K562 (cell line): ENCODE measurements around the gene ADAM23. TPM values are rescaled to one million over a fixed set of nuclear protein-coding genes. Genes with fewer than 3 reads are reported as not detected.

ENCODE experiments used
- CREB1 ChIP-seq, 2 experiments: sonication (generic) in 1 of 2; formaldehyde crosslinking in 1 of 2; IDR thresholded peaks; 2 replicates each; pipeline versions ENCODE4 v1.6.1 to v1.8.0; 2012 to 2022; ENCODE audit warnings: inconsistent platforms in 1 of 2, mild to moderate bottlenecking in 1 of 2, missing genetic modification reagents in 1 of 2, moderate library complexity in 1 of 2
- ILF3 ChIP-seq: fragments of 450-650 bp; IDR thresholded peaks from 2 replicates; pipeline ENCODE4 v1.6.1; 2018; ENCODE audit warnings: antibody characterized with exemption, mild to moderate bottlenecking, moderate library complexity, borderline replicate concordance
- JUND ChIP-seq, 2 experiments: IDR thresholded peaks; 2 replicates in 1 of 2; 3 replicates in 1 of 2; pipeline ENCODE4 v1.6.1; 2011; ENCODE audit warnings: borderline replicate concordance in 2 of 2, low read depth in 2 of 2, low read length in 2 of 2, improper control_type of control experiment in 1 of 2, missing biosample characterization in 1 of 2, missing genetic modification characterization in 1 of 2, missing genetic modification reagents in 1 of 2
- NCOA2 ChIP-seq, 2 experiments: fragments of 450-650 bp; IDR thresholded peaks; 2 replicates each; pipeline ENCODE4 v1.6.1; 2018; ENCODE audit warnings: mild to moderate bottlenecking in 2 of 2, moderate library complexity in 1 of 2; ENCODE audit not compliant: partially characterized antibody in 2 of 2
- polyA plus RNA-seq, 8 experiments: library from polyadenylated mRNA; depleted of rRNA in 4 of 8; stranded (reverse) in 5 of 8; unstranded in 3 of 8; fragments of >200 nt; fragmentation: Nextera tagmentation in 2 of 8; fragmentation: Illumina TruSeq in 1 of 8; extraction: Ambion mirVana in 2 of 8; extraction: Trizol in 1 of 8; gene quantifications; 2 replicates each; pipeline versions ENCODE4 v1.2.1 to v1.2.3, GENCODE V29; 2011 to 2014; ENCODE audit warnings: inconsistent platforms in 1 of 8, missing spikeins in 1 of 8
- total RNA-seq, 7 experiments: library from RNA; depleted of rRNA in 6 of 7; stranded (reverse); fragments of >200 nt in 6 of 7; fragmentation: Illumina TruSeq in 2 of 7; extraction: Trizol in 2 of 7; gene quantifications; 2 replicates each; pipeline versions ENCODE4 v1.2.1 to v1.2.3, GENCODE V29; 2011 to 2021; ENCODE audit warnings: low replicate concordance in 1 of 7
- TF ChIP-seq, protein P1 (sequence below): IDR thresholded peaks from 3 replicates; pipeline ENCODE4 v1.6.1; 2011; ENCODE audit warnings: borderline replicate concordance, mild to moderate bottlenecking, moderate library complexity; ENCODE audit not compliant: insufficient read length; ENCODE audit errors: extremely low read depth
- TF ChIP-seq, protein P2 (sequence below): fragments of 250-450 bp; sonication (Bioruptor Pico); IDR thresholded peaks from 2 replicates; pipeline ENCODE4 v1.4.0; 2020; ENCODE audit warnings: mild to moderate bottlenecking, moderate library complexity
- TF ChIP-seq, protein P3 (sequence below), 2 experiments: fragments of 450-650 bp; formaldehyde crosslinking in 1 of 2; IDR thresholded peaks; 2 replicates each; pipeline versions ENCODE4 v1.4.0 to v1.6.1; 2014 to 2020; ENCODE audit warnings: mild to moderate bottlenecking in 2 of 2, borderline replicate concordance in 1 of 2, low read depth in 1 of 2
- TF ChIP-seq, protein P4 (sequence below): sonication (generic); formaldehyde crosslinking; IDR thresholded peaks from 2 replicates; pipeline ENCODE4 v1.8.0; 2022; ENCODE audit warnings: missing genetic modification reagents, mild to moderate bottlenecking, borderline replicate concordance

The ADAM23 gene
- total and polyA plus RNA-seq, 9 of the 15 experiments (the other 6 are each of a cell fraction or from before 2014, with no cell fraction given) = 0.02 TPM; not detected in 8

DNA sequence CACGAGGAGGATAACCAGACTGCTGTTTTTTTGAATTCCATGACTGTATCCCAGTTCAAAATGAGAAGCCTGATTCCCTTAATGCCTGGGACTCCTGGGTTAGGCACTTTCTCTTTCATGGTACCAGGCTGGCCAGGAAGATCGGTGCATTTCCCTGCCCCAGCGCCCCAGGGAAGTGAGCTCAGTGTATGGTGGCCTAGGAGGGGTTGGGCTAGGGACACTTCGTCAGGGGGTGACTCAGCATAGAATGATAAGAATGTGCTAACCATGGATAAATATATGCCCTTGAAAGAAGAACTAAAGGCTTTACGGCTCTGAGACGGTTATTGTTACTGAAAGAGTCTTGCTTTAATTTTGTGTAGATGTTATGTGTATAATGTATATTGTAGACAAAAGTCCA, 171.5 kb downstream of the ADAM23 start (continued):
- TF ChIP-seq, protein P1, sequence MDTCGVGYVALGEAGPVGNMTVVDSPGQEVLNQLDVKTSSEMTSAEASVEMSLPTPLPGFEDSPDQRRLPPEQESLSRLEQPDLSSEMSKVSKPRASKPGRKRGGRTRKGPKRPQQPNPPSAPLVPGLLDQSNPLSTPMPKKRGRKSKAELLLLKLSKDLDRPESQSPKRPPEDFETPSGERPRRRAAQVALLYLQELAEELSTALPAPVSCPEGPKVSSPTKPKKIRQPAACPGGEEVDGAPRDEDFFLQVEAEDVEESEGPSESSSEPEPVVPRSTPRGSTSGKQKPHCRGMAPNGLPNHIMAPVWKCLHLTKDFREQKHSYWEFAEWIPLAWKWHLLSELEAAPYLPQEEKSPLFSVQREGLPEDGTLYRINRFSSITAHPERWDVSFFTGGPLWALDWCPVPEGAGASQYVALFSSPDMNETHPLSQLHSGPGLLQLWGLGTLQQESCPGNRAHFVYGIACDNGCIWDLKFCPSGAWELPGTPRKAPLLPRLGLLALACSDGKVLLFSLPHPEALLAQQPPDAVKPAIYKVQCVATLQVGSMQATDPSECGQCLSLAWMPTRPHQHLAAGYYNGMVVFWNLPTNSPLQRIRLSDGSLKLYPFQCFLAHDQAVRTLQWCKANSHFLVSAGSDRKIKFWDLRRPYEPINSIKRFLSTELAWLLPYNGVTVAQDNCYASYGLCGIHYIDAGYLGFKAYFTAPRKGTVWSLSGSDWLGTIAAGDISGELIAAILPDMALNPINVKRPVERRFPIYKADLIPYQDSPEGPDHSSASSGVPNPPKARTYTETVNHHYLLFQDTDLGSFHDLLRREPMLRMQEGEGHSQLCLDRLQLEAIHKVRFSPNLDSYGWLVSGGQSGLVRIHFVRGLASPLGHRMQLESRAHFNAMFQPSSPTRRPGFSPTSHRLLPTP = no peak
- TF ChIP-seq, protein P2, sequence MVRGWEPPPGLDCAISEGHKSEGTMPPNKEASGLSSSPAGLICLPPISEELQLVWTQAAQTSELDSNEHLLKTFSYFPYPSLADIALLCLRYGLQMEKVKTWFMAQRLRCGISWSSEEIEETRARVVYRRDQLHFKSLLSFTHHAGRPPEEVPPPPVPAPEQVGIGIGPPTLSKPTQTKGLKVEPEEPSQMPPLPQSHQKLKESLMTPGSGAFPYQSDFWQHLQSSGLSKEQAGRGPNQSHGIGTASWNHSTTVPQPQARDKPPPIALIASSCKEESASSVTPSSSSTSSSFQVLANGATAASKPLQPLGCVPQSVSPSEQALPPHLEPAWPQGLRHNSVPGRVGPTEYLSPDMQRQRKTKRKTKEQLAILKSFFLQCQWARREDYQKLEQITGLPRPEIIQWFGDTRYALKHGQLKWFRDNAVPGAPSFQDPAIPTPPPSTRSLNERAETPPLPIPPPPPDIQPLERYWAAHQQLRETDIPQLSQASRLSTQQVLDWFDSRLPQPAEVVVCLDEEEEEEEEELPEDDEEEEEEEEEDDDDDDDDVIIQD (CRISPR knock-in tag) = no peak
- TF ChIP-seq, protein P3, sequence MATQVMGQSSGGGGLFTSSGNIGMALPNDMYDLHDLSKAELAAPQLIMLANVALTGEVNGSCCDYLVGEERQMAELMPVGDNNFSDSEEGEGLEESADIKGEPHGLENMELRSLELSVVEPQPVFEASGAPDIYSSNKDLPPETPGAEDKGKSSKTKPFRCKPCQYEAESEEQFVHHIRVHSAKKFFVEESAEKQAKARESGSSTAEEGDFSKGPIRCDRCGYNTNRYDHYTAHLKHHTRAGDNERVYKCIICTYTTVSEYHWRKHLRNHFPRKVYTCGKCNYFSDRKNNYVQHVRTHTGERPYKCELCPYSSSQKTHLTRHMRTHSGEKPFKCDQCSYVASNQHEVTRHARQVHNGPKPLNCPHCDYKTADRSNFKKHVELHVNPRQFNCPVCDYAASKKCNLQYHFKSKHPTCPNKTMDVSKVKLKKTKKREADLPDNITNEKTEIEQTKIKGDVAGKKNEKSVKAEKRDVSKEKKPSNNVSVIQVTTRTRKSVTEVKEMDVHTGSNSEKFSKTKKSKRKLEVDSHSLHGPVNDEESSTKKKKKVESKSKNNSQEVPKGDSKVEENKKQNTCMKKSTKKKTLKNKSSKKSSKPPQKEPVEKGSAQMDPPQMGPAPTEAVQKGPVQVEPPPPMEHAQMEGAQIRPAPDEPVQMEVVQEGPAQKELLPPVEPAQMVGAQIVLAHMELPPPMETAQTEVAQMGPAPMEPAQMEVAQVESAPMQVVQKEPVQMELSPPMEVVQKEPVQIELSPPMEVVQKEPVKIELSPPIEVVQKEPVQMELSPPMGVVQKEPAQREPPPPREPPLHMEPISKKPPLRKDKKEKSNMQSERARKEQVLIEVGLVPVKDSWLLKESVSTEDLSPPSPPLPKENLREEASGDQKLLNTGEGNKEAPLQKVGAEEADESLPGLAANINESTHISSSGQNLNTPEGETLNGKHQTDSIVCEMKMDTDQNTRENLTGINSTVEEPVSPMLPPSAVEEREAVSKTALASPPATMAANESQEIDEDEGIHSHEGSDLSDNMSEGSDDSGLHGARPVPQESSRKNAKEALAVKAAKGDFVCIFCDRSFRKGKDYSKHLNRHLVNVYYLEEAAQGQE (IDR thresholded peaks at IDR 0.05; ENCODE audit: borderline replicate concordance) = no peak
- TF ChIP-seq, protein P3 (CRISPR knock-in tag; IDR thresholded peaks at IDR 0.05; ENCODE audit: low read depth) = no peak
- TF ChIP-seq CREB1 (IDR thresholded peaks at IDR 0.05) = 0 out of 2 replicates have a peak, but pooled peaks have one; percentile 21
- TF ChIP-seq CREB1 (CRISPR knock-in tag; IDR thresholded peaks at IDR 0.05) = 0 out of 2 replicates have a peak, but pooled peaks have one; percentile 22
- no peak for TF ChIP-seq ILF3
- peak; percentile 69 for TF ChIP-seq JUND (IDR thresholded peaks at IDR 0.05; ENCODE audit: borderline replicate concordance, low read depth, low read length)
- TF ChIP-seq JUND (tag; IDR thresholded peaks at IDR 0.05; ENCODE audit: borderline replicate concordance, low read depth, low read length) = peak; percentile 60; the same call in 2 of the 3 replicates
- TF ChIP-seq, protein P4, sequence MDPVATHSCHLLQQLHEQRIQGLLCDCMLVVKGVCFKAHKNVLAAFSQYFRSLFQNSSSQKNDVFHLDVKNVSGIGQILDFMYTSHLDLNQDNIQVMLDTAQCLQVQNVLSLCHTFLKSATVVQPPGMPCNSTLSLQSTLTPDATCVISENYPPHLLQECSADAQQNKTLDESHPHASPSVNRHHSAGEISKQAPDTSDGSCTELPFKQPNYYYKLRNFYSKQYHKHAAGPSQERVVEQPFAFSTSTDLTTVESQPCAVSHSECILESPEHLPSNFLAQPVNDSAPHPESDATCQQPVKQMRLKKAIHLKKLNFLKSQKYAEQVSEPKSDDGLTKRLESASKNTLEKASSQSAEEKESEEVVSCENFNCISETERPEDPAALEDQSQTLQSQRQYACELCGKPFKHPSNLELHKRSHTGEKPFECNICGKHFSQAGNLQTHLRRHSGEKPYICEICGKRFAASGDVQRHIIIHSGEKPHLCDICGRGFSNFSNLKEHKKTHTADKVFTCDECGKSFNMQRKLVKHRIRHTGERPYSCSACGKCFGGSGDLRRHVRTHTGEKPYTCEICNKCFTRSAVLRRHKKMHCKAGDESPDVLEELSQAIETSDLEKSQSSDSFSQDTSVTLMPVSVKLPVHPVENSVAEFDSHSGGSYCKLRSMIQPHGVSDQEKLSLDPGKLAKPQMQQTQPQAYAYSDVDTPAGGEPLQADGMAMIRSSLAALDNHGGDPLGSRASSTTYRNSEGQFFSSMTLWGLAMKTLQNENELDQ (CRISPR knock-in tag) = no peak
- no peak for TF ChIP-seq NCOA2 (IDR thresholded peaks at IDR 0.05; ENCODE audit: partially characterized antibody in 2 of 2)
